Kidney glomerular epithelial cell (primary cell): ENCODE results near the gene ARHGAP1.
"Not testable (repeated sequence)": the region's sequence is repeated elsewhere in the genome, so short reads cannot be mapped to it uniquely, and the experiment has no call there.

Experiments
- DNase-seq: peaks from one replicate; lab custom pipeline; 2025; lab: John Stamatoyannopoulos, UW

Gene ARHGAP1

GRCh38 chr11:46673713-46674462 is 26.5 kb downstream of the ARHGAP1 start:
- DNase-seq = no peak

DNA sequence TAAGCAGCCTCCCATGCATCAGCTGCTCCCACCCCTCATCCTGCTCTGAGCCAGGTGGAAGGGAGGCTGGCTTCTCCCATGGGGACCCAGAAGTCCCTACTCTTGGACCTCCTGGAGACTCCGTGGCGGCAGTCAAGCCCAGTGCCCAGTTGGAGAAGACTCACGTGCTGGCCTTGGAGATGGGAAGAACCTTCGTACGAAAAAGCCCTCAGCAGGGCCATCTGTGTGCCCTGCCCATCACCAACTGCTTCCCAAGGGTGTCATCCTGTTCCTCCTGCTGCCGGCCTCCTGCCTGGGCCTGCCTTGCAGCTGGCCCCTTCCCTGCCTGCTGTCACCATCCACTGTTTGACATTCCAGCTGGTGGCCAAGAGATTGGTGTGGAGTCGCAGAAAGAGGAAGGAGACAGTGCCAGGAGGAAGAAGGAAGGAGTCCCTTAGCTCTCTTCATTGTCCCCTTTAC is 28.0 kb downstream of the ARHGAP1 start:
- no peak for DNase-seq

GRCh38 chr11:46671958-46672315 is 28.5 kb downstream of the ARHGAP1 start:
- DNase-seq = no peak

GRCh38 chr11:46670521-46670920 is 29.9 kb downstream of the ARHGAP1 start:
- not testable (repeated sequence) for DNase-seq

DNA sequence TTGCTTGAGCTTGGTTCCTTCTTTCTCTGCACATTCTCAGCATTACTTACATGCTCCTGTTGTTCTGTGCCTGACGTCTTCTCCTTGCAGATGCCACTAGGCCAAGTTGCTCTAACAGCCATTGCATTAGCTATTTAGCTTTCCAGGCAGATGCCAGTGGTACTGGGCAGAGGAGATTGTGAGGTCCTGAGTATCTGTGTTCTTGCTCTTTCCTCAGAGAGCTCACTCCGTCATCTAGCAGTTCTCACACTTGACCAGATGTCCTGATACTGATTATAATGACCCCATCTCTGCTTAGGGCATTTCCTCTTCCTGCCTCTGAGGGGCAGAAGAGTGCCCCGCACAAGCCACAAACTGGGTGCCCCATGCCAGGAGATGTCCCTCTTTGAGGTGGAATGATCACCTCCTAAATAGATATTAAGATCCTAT is 30.7 kb downstream of the ARHGAP1 start:
- DNase-seq = no peak

- no peak for DNase-seq
Observed at GRCh38 chr11:46668480-46669085, 31.8 kb downstream of the ARHGAP1 start.

DNA sequence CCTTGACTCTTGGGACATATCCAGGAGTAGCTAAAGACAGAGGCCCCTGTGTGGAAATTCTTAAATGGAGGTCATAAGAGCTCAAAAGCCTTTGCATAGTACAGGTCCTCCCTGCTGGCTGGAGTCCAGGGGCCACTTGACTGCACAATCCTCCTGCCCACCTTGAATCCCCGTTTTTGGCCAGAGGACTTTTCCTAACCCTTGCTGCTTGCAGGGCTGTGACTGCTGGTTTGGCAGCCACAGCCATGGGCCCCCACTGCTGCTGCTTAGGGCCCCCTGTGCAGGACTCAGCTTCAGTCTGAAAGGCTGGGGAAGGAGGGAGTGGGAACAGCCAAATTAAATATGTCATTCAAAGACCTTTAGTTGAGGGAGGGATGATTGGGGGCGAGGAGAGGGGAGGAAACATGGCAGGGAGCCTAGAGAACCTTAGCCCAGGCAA is 33.4 kb downstream of the ARHGAP1 start:
- no peak for DNase-seq

- DNase-seq = no peak
Observed at GRCh38 chr11:46666516-46666915, 33.9 kb downstream of the ARHGAP1 start.

DNA sequence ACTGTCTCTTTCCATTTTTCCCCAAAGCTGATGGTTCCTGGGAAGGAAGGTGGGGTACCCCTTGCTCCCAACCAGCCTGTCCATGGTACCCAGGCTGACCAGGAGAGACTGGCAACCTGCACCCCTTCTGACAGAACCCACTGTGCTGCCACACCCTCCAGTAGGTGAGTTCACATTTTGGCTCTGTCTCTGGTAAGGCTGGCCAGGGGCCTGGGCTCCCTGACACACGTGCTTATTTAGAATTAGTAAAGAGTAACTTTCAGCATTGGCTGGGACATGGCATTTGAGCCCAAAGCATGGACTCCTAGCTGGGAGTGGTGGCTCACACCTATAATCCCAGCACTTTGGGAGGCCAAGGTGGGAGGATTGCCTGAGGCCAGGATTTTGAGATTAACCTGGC is 35.1 kb downstream of the ARHGAP1 start:
- no peak for DNase-seq

GRCh38 chr11:46664612-46665011 is 35.8 kb downstream of the ARHGAP1 start:
- no peak for DNase-seq

DNA sequence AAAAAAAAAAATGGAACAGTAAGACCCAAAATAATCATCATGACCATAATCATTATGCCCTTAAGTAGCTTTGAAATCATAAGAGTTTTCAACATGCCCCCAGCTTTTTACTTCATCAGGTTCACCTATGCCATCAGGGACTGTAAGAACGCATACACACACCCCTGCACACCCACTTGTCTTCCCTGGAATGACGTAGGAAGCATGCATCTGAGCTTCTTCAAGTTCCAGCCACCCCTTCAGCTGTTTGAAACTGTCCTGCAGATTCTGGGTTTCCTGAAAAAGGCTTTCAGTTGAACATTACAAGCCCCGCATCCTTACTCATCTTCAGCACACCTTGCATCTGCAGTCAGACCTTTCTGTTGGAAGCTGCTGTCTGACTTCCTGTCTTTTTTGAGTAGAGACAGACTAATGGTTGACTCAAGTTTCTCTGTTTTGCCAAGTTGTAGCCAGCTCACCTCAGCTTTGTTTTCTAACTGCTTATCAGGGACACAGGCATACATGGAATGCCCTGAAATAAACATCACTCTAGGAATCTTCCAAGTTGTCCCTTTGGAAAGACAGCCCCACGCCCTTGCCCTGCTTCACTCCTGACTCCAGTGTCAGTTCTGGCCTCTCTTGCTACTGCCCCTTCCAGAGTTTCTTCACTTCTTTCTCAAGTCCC is 37.0 kb downstream of the ARHGAP1 start:
- DNase-seq = no peak

GRCh38 chr11:46662366-46662765 is 38.1 kb downstream of the ARHGAP1 start:
- DNase-seq = no peak

DNA sequence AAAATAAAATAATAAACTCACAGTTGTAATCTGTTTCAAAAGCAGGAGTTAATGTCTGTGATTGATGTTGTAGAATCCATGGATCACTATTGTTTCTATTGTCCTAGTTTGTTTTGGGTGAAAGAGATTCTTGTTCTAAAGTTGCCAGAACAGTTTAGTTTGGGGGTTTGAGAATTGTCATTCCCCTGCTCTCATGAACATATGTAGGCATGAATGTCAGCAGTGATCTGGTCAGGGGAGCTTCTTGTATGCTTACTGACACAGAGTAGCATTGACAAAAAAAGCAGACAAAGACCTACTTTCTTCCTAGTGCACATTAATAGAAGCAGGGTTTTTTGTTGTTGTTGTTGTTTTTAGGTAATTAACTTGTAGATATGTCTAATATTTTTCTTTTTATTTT is 38.6 kb downstream of the ARHGAP1 start:
- DNase-seq = no peak

GRCh38 chr11:46659908-46660307 is 40.5 kb downstream of the ARHGAP1 start:
- DNase-seq = no peak

DNA sequence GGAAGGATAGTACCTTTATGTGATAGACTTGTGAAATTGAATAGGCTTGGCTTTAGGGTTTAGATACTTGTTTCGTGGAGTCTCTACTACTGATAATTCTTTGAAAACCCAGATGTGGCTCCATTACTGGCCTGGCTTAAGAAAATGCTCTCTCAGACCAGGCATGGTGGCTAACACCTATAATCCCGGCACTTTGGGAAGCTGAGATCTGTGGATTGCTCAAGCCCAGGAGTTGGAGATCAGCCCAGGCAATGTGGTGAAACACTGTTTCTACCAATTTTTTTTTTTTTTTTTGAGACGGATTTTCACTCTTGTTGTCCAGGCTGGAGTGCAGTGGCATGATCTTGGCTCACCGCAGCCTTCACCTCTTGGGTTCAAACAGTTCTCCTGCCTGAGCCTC is 42.2 kb downstream of the ARHGAP1 start:
- DNase-seq = no peak

DNA sequence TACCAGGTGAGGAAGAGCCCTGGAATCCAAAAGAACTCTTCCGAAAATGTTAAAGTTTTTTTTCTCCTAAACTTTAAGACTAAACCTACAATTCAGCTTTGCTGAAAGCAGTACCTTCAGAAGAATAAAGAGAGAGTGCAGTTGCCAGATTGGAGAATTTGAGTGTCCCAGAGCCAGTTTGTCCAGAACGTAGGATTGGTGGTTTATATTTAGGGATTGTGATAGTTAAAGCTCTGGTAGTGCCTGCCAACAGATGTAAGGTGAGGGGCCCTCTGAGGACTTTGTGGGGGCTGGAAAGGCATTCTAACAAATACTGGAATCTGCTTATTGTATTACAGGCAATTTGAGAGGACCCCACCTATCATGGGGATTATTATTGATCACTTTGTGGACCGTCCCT is 43.2 kb downstream of the ARHGAP1 start:
- no peak for DNase-seq

GRCh38 chr11:46655631-46656030 is 44.8 kb downstream of the ARHGAP1 start:
- no peak for DNase-seq

DNA sequence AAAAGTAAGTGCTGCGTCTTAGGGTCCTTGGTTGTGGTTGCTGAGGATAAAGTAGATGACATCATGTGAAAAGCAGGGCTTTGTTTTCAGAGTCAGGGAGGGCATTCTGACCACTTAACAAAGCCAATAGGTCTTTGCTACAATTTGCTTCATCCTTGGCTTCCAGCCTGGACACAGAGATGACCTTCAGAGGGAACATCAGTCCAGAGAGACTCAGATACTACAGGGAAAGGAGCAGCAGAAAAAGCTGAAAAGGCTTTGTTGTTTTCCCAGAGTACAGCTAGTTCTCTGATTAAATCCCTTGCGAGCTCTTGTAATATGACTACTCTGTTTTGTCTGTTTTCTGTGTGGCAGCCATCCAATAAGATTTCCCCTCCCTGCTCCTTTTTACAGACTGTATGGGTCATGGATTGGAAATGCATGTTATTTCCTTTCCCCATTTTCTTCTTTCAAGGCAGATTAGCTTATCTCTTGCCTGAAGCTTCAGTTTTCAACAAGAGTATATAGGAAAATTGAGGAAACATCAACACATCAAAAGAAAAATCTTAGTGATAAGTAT is 51.2 kb downstream of the ARHGAP1 start:
- peak; percentile 67 for DNase-seq

DNA sequence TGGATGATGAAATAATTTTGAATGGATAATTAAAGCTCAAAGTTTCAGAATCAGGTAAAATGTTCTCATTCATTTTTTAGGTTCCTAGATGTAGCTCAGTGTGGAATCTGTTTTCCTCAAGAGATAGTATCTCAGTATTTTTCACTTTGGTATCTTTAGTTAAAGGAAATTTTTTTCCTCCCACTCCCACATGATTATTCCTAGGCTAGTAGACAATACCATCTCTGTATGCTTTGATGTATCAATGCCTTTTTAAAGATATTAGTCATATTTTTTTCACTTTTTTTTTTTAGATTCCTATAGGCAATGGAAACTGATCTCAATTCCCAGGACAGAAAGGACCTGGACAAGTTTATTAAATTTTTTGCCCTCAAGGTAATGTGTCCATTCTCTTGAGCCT is 56.4 kb downstream of the ARHGAP1 start:
- no peak for DNase-seq

- no peak for DNase-seq
Observed at GRCh38 chr11:46643531-46643930, 56.9 kb downstream of the ARHGAP1 start.

GRCh38 chr11:46642627-46643335 is 57.6 kb downstream of the ARHGAP1 start:
- DNase-seq = no peak

DNA sequence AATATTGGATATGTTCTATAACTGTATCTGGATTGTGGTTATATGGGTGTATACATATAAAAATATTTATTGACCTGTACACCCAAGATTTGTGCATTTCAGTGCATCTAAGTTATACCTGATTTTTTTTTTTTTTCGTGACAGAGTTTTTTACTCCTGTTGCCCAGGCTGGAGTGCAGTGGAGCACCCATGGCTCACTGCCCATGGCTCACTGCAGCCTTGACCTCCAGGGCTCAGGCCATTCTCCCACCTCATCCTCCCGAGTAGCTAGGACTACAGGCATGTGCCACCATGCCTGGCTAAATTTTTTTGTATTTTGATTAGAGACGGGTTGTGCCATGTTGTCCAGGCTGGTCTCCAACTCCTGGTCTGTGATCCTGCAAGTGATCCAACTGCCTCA is 58.8 kb downstream of the ARHGAP1 start:
- DNase-seq = no peak
